Skeletal muscle tissue (tissue), 4 donors: ENCODE measurements around the gene AAK1. TPM values are rescaled to one million over a fixed set of nuclear protein-coding genes. Genes with fewer than 3 reads are reported as not detected.

Experiments
- H3K27ac ChIP-seq: one replicate; pipeline ENCODE4 v1.7.0; 2013; ENCODE audit warnings: mild to moderate bottlenecking, low read depth, low read length, inconsistent platforms
- H3K27me3 ChIP-seq, 3 donors: one replicate each; pipeline ENCODE4 v1.7.0; 2013; ENCODE audit warnings: low read length in 3 of 3; ENCODE audit not compliant: control insufficient read depth in 3 of 3, insufficient read depth in 3 of 3
- H3K36me3 ChIP-seq, 3 donors: one replicate each; pipeline ENCODE4 v1.7.0; 2013; ENCODE audit warnings: low read length in 3 of 3; ENCODE audit not compliant: control insufficient read depth in 3 of 3, insufficient read depth in 3 of 3
- H3K4me1 ChIP-seq, 3 donors: one replicate each; pipeline ENCODE4 v1.7.0; 2013; ENCODE audit warnings: low read length in 3 of 3, mild to moderate bottlenecking in 3 of 3; ENCODE audit not compliant: control insufficient read depth in 3 of 3, insufficient read depth in 3 of 3
- H3K4me3 ChIP-seq, 3 donors: one replicate each; pipeline ENCODE4 v1.7.0; 2013; ENCODE audit warnings: low read length in 3 of 3
- H3K9ac ChIP-seq, 3 donors: one replicate each; pipeline ENCODE4 v1.7.0; 2013; ENCODE audit warnings: low read length in 3 of 3, mild to moderate bottlenecking in 3 of 3, moderate library complexity in 2 of 3, low read depth in 1 of 3
- H3K9me3 ChIP-seq, 3 donors: one replicate each; pipeline ENCODE4 v1.7.0; 2013; ENCODE audit warnings: low read length in 3 of 3; ENCODE audit not compliant: control insufficient read depth in 3 of 3
- total RNA-seq: library from RNA; depleted of rRNA; stranded (reverse); fragments of >200 nt; gene quantifications from one replicate; pipeline ENCODE4 v1.2.3, GENCODE V29; 2014
- donor health status: Osteomylitis.

Gene AAK1
- total RNA-seq, 1 donor from 2014 or later: 17.7 TPM

DNA sequence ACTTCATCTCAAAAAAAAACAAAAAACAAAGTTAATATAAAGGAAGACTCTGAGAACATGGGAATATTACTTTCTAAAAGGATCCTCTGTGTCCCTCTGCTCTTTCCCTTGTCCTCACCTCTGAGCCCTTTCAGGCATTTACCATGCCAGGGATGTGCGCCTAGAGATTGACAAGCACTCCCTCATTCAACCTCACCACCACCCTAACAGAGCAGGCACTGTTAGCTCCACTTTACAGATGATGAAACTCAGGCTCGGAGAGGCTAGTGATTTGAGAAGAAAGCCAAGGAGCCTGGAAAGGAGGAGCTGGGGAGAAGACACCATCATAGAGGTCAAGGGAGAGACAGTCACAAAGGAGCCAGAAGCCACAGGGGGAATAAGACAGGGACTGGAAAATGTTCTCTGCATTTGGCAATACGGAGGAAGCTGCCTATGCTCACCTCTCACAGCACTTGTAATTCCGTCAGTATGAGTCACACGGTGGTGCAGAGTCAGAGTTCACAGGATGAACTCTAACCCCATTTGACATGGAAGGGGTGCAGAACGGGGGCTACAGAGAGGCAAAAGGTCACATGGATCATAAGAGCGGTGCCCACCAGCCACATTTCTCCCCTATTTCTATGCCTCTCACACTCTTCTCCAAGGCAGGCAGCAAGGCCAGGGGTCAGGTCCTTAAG lies 104.5 kb downstream of the AAK1 start:
- Histone ChIP-seq H3K27ac (no peak overlapping the region), H3K36me3 (peaks cover 11 to 38% (median 31%) of the 10 kb centered on the region in 3 donors), H3K9me3 (no peaks in the 10 kb centered on the region)

DNA sequence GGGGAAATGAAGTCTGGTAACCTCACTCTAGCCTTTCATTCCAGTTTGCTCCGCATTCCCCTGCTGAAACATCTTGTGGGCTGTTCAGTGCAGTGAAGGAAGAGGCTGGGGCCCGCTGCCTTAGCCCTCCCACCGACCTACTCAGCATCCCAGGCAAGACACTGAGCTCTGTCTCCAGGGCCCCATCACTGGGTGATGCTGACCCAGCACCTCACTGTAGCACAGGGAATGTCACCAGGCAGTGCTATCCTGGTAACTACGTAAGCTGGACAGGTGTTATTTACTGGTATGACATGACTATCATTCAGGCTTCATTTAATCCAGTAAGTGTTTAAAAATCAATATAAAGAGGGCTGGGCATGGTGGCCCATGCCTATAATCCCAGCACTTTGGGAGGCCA lies 105.3 kb downstream of the AAK1 start:
- H3K9ac ChIP-seq: no peak overlapping the region
- peaks cover 11 to 32% (median 28%) of the 10 kb centered on the region in 3 donors for H3K36me3 ChIP-seq
- no peak overlapping the region for H3K4me3 ChIP-seq
- H3K27ac ChIP-seq: no peak overlapping the region
- no peaks in the 10 kb centered on the region for H3K4me1 ChIP-seq
- H3K27me3 ChIP-seq: no peaks in the 10 kb centered on the region
- no peaks in the 10 kb centered on the region for H3K9me3 ChIP-seq

More for the DNA sequence above, 104.5 kb downstream of the AAK1 start:
- H3K4me3 ChIP-seq: no peak overlapping the region
- no peak overlapping the region for H3K9ac ChIP-seq
- no peaks in the 10 kb centered on the region for H3K27me3 ChIP-seq
- H3K4me1 ChIP-seq: no peaks in the 10 kb centered on the region

DNA sequence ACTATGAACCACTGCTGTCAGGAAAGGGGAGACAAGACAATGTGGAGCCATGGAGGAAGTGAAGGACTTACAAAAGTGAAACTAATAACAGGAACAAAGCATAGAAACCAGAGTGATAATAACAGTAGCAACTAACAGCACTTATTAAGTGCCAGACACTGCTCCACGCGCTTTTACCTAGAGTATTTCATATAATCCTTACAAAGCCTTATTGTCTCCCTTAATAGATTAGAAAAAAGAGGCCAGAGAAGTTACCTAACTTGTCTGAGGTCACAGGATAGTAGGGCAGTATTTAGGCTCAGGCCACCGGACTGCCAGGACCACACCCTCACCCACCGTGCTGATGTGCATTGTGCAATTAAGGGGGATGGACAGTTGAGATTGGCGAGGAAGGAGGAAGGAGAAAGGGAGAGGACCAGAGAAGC lies 107.7 kb downstream of the AAK1 start:
- Histone ChIP-seq H3K9me3 (no peaks in the 10 kb centered on the region), H3K4me3 (no peak overlapping the region), H3K27me3 (no peaks in the 10 kb centered on the region), H3K27ac (no peak overlapping the region), H3K36me3 (peaks cover 22 to 36% (median 28%) of the 10 kb centered on the region in 3 donors), H3K9ac (no peak overlapping the region), H3K4me1 (no peaks in the 10 kb centered on the region)

GRCh38 chr2:69531186-69531585 lies 112.4 kb downstream of the AAK1 start:
- Histone ChIP-seq H3K27me3 (no peaks in the 10 kb centered on the region), H3K4me3 (no peak overlapping the region), H3K9me3 (no peaks in the 10 kb centered on the region), H3K9ac (no peak overlapping the region), H3K27ac (no peak overlapping the region), H3K36me3 (peaks cover 19 to 54% (median 43%) of the 10 kb centered on the region in 3 donors), H3K4me1 (no peaks in the 10 kb centered on the region)

DNA sequence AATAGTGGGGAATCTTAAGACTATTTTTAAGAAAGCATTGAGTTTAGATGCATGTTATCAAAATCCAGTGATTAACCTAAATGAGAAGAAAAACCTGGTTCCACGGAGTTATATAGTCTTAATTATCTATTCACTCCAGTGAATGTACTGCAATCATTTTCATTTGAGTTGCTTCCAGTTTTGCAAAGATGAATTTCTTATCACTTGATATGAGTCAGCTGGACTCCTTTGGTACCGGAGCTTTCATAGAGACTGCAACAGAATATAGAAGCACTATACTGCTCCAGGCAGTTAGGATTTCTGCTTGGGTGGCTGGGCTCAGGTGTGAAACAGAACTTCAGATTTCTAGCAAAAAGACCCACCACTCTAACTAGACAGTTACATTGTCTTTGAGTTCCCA lies 114.1 kb downstream of the AAK1 start:
- no peaks in the 10 kb centered on the region for H3K27me3 ChIP-seq
- H3K9ac ChIP-seq: no peak overlapping the region
- H3K4me3 ChIP-seq: no peak overlapping the region
- no peaks in the 10 kb centered on the region for H3K4me1 ChIP-seq
- H3K36me3 ChIP-seq: peaks cover 27 to 57% (median 55%) of the 10 kb centered on the region in 3 donors
- no peak overlapping the region for H3K27ac ChIP-seq
- no peaks in the 10 kb centered on the region for H3K9me3 ChIP-seq

DNA sequence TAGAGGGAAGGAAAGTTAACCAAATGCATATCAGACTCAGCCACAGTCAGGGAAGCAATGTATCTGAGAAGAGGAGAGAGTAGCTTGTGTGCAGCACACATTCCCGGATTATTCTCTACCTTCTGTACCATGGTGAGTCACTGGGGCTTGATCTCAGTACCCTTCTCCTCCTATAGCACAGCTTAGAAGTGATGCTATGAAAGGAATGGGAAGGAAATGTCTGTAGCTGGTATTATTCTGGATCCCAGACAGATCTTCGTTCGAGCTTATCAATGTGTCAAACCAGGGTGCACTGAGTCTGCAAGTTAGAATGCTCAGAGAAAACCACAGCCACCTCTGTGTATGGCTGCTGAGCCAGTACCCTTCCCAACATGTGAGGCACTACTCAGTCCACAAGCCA lies 118.3 kb downstream of the AAK1 start:
- no peaks in the 10 kb centered on the region for H3K9me3 ChIP-seq
- no peak overlapping the region for H3K4me3 ChIP-seq
- H3K36me3 ChIP-seq: peaks cover 29 to 69% (median 60%) of the 10 kb centered on the region in 3 donors
- no peaks in the 10 kb centered on the region for H3K27me3 ChIP-seq
- H3K9ac ChIP-seq: no peak overlapping the region
- no peak overlapping the region for H3K27ac ChIP-seq
- H3K4me1 ChIP-seq: no peaks in the 10 kb centered on the region

DNA sequence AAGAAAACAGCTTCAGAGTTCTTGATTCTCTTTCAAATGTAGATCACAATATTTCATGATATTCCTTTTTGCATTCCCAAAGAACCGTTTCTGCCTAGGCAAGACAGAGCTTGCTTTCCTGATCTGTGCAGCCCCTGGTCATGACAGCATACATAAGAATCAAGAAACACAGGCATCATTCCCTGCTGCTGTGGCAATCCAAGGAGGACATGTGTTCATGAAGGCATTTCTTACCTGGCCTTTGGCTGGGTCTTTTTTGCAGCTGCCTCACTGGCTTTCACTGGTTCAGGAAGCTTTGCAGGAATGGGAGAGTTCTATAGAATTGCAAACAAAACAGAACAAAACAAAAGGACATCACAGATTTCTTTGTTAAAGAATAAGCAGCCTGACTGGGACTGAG lies 118.7 kb downstream of the AAK1 start:
- Histone ChIP-seq H3K9ac (no peak overlapping the region), H3K4me3 (no peak overlapping the region), H3K27me3 (no peaks in the 10 kb centered on the region), H3K4me1 (no peaks in the 10 kb centered on the region), H3K9me3 (no peaks in the 10 kb centered on the region), H3K27ac (no peak overlapping the region), H3K36me3 (peaks cover 29 to 69% (median 63%) of the 10 kb centered on the region in 3 donors)

GRCh38 chr2:69521747-69522146 lies 121.8 kb downstream of the AAK1 start:
- Histone ChIP-seq H3K27ac (no peak overlapping the region), H3K4me3 (no peak overlapping the region), H3K36me3 (peaks cover 38 to 73% (median 66%) of the 10 kb centered on the region in 3 donors), H3K4me1 (no peaks in the 10 kb centered on the region), H3K27me3 (no peaks in the 10 kb centered on the region), H3K9ac (no peak overlapping the region), H3K9me3 (no peaks in the 10 kb centered on the region)

GRCh38 chr2:69518841-69519240 lies 124.7 kb downstream of the AAK1 start:
- H3K9ac ChIP-seq: no peak overlapping the region
- H3K27me3 ChIP-seq: no peaks in the 10 kb centered on the region
- no peaks in the 10 kb centered on the region for H3K9me3 ChIP-seq
- peaks cover 34 to 63% (median 57%) of the 10 kb centered on the region in 3 donors for H3K36me3 ChIP-seq
- H3K4me3 ChIP-seq: no peak overlapping the region
- peaks cover 2 to 5% (median 3%) of the 10 kb centered on the region in 3 donors for H3K4me1 ChIP-seq
- H3K27ac ChIP-seq: no peak overlapping the region

DNA sequence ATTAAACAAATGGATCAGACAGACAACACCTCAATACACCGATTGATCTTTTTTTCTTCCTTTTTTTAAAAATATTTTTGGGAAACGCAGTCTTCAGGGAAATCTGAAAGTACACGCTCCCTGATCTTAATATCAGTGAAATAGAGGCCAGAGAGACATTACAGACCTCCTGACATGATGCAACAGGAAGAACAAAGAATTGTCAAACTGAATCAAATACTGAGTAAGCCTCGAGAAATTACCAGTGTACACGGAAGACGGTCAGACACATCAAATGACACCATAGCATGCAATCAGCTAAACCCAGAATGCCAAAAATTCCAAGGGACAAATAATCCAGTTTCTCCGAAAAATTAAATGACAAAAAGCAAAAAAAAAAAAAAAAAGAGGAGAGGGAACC lies 126.1 kb downstream of the AAK1 start:
- Histone ChIP-seq H3K9me3 (no peaks in the 10 kb centered on the region), H3K4me3 (no peak overlapping the region), H3K27me3 (no peaks in the 10 kb centered on the region), H3K9ac (no peak overlapping the region), H3K27ac (no peak overlapping the region), H3K36me3 (peaks cover 37 to 58% (median 57%) of the 10 kb centered on the region in 3 donors), H3K4me1 (peaks cover 2 to 5% (median 3%) of the 10 kb centered on the region in 3 donors)
